Measurements from ENCODE around the gene KLHL30.

The KLHL30 gene

DNA sequence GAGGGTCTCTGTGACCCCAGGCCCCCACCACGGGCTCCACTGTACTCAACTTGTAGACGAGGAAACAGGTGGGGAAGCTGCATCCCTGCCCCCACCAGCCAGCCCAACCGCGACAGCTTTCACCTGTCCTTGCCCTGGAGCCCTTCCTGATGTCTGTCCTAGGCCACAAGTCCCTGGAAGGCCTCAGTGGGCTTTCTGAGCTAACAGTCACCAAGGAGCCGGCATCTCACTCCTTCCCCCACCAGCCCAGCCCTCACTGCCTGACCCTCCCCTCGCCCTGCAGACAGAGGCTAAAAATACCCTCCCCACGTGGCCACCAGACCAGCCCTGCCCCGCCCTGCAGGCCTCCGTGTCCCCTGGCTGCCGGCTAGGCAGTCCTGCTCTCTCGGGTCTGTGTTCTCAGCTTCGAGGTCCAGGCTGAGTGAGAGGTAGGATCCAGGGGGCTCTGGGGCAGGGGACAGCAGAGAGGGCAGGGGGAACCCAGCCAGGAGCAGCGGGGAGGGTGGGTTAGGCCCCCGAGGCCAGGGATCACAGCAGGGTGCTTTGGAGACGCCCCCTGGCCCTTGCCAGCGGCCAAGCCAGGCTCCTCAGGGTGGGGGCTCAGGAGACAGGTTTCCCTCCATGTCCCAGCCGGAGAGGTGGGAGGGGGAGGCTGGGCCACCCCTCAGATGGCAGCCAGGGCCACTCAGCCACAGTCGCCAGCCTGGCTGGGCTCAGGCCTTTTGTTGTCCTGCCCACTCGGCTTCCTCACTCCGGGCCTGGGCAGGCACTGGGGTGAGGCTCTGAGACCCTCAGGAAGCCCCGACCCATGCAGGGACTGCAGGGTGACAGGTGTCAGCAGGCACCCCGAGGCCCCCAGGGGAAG is at the start of gene KLHL30:
KLHL30 (plus strand) TSS at position 338 of the 865 bp plus-strand sequence. CDS start 2,087 bp downstream, outside the sequence.
- DNase-seq (ENCODE audit: low spot score): no peak

DNA sequence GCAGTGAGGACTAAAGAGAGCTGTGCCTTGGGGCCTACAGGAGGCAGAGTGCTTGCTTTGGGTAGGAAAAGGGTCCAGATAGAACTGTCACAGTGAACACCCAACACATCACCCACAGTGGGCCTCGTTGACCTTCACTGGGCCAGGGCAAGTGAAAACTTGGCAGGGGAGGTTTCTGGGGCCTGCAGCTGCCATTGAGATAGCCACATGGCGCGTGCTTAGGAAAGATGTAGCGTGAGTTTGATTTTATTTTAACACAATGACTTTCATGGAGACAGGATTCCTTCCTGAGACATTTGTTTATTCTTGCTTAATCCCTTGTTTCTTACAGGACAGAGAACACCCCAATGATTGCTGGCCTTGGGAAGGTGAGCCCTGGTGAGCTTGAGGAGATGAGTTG is 47.6 kb upstream of the KLHL30 start:
- no peak for DNase-seq (ENCODE audit: low spot score)

GRCh38 chr2:238091436-238092060 is 46.9 kb upstream of the KLHL30 start:
- no peak for DNase-seq (ENCODE audit: low spot score)

DNA sequence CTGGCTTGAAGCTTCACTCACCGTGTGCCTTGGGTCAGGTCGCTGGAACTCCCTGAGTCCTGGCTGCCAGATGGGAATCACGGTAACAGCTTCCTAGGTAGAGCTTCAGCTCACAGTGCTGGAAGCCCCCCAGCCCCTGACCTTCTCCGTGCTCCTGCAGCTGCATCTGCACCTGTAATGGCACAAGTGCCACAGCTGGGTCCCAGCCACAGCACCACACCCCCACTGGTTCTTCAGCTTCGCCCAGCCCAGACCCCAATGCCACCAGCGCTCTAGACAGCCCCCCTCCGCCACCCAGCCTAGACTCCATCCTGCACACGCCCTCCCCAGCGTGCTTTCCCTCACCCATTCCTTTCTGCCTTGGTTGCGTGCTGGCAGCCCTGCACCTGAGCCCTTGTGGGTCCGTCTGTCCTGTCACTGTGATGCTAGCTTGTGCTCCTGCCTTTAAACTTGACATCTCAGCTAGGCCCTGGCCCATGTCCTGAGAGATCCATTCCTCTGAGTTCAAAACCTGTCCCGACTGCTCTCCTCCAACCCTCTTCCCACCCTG is 45.9 kb upstream of the KLHL30 start:
- no peak for DNase-seq (ENCODE audit: low spot score)

DNA sequence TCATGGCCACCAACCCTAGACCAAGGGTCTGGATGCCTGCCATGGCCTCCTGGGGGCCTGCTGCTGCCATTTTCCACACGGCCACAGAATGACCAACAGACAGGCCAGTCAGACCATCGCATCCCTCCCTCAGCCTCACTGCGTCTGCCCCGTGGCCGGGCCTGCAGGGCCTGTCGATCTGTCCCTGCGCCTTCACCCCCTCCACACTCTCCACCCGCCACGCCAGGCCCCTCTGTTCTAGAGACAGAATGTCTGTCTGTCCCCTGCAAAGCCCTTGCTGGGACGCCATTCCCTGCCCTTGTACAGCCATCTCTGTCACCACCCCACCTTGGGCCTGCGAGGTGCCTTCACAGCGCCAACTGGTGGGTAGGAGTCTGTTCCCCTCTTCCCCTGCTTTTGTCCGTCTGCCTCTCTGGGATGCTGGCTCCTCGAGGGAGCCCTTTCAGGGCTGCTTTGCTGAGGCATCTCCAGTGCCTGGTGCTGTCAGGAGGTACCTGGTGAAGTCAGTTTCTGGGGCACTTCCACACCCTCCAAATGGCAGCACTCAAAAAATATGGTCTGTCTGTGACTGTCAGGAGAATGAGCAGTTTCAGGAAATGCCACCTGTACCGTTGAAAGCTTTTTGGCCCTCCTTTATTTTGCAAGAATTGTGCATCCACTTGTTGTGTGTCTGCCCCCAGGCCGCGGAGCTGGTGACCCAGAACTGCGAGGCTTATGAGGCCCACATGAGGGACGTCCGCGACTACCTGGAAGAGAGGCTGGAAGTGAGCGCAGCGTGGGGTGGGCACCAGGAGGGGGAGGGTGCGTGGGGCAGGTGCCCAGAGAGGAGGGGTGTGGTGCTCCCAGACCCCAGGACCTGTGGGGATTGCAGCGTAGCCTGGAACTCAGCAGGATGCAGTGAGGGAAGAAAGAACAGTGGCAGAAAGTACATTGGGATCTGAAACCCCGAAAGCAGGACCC is 45.0 kb upstream of the KLHL30 start:
- no peak for DNase-seq (ENCODE audit: low spot score)

DNA sequence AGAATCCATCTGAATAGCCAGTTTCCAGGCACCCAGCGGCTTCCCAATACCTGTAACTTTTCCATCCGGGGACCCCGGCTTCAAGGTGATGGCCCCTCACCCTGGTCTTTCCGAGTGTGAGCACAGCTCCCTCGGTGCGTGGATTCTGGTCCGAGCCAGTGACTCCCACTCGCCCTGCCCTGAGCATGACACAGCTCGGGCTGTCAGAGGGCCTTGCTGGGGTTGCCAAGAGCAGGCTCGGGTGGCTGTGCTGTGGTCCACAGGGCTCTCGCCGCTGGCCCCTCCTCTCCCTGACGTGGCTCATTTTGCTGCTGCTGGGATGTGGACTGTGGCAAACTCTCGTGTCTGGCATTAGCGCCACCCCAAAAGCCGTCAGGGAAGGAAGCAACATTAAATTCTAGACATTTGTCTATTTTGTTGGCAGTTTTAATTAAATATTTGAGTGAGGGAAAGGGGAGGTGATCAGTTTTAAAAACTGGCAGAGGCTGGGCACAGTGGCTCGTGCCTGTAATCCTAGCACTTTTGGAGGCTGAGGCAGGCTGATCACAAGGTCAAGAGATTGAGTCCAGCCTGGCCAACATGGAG is 43.9 kb upstream of the KLHL30 start:
- no peak for DNase-seq (ENCODE audit: low spot score)

DNA sequence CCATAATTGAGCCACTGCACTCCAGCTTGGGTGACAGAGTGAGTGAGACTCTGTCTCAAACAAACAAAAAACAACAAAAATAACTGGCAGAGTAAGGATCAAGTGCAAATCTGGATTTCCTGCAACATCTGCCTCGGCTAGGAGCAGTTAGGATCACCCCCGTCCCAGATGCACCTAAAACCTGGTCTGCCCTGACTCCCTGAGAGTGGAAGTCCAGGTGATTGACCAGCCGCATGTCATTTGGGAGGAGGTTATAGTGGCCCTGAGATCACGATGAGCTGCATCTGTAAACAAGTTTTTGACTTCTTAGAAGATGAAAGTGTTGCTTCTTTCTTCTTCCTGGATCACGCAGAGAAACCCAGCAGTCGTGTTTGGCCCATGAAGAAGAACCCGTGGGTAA is 43.3 kb upstream of the KLHL30 start:
- no peak for DNase-seq (ENCODE audit: low spot score)

GRCh38 chr2:238096311-238097011 is 42.0 kb upstream of the KLHL30 start:
- no peak for DNase-seq (ENCODE audit: low spot score)

DNA sequence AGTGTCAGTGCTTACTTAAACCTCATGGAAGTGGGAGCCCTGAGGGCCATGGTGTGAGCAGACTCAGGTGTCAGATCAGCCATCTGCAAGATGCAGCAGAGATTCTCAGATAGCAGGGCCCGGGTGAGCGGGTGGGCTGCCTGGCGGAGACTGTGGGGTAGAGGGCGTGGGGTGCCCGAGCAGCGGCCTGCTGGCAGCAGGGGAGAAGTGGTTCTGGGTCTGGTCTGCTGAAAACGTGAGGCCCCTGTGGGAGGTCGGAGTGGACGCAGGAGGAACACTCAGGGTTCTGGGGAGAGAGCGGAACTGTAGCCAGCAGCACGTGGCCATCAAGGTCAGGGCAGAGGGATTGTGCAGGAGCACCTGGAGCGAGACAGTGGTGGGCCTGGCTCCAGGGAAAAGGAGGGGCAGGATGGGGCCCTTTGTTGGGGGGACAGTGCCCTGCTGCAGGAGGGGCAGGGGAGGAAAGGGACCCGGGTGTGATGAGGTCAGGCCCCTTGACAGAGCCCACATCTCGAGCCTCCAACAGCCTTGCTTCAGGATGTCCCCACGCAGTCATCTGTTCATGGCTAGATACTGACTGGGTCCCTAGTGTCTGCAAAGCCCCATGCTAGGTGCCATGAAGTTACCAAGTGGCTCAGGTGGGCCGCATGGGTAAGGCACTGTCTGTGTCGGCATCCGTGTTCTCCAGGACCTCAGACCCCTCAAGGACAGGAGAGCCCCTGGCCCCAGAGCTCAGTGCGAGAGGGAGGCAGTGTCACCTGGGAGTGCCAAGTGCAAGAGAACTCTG is 41.1 kb upstream of the KLHL30 start:
- DNase-seq (ENCODE audit: low spot score): no peak

- no peak for DNase-seq (ENCODE audit: low spot score)
These were observed 40.2 kb upstream of the KLHL30 start for GRCh38 chr2:238097988-238098871.

DNA sequence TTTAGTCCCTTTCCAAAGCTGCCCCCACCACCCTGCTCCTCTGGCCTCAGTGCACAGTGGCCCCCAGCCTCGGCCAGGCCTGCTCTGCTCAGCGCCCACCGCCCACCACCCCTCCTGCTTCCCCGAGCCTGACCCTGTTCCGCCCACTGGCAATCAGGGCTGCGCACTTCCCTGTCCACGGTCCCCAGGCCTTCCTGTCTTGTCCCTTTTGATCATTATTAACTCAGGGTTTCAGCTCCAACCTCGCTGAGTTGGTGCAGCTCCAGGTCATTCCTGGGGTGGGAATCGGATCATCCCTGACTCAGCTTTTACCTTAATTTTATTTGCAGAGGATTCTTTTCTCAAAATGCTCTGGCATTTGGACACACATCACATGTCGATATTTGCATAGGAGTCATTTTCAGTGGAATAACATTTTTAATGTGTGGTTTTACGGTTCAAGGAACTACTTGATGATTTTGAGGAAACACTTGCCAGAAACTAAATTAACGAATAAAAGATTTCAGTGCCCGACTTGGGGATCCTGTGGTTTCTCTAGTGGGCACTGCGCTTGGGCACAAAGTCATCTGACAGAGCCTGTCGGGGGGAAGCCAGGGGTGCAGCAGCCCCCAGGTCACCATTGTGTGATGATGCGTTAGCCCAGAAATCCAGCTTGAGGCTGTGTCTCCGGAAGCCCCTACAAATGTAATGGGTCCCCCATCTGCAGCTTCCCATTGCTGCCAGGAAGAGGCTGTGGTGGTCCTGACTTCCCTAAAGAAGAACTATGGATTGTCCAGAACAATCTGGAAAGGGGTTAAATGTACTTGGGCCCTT is 39.4 kb upstream of the KLHL30 start:
- no peak for DNase-seq (ENCODE audit: low spot score)

DNA sequence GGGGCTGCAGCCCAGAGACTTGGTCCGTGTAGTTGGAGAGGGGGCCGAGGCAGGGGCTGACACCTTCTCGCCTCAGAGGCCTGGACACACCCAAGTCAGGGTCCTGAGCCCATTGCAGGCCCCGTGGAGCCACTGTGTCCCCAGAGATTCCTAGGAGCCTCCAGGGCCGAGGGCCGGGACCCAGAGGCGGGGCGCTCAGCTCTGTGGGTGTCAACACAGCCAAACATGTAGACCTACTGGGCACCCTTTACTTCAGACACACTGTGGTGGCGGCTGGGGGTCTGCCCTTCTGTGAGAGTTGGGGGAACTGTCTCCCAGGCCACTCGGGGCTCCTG is 38.8 kb upstream of the KLHL30 start:
- DNase-seq (ENCODE audit: low spot score): no peak

DNA sequence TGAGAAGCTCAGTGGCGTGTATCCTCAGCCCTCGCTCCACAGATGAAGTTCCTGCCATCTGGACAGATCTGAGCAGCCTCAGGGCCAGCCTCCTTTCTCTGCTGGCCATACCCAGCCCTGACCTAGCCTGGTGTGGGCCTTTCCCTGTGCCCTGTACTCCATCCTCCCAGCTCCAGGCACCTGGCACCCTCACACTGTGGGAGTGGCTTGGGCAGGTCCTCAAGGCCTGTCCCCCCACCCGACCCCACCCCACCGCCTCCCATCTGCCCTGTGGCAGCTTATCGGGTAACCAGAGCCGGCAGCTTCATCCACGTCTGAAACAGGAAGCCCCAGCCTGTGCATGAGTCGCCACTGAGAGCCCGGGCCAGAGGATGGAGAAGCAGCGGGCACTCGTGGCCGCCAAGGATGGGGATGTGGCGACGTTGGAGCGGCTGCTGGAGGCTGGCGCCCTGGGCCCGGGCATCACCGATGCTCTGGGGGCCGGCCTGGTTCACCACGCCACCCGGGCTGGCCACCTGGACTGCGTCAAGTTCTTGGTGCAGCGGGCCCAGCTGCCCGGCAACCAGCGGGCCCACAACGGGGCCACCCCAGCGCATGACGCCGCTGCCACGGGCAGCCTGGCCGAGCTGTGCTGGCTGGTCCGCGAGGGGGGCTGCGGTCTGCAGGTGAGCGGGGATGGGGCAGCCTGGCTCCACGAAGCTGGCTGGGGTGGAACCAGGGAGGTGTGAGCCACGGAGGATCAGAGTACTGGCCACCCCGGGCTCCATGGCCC is 38.2 kb upstream of the KLHL30 start, which contains the start of gene ESPNL:
ESPNL (plus strand) TSS at position 292 of the 772 bp plus-strand sequence; CDS start at position 372, 80 bp downstream.
- DNase-seq (ENCODE audit: low spot score): no peak

GRCh38 chr2:238100821-238101771 is 37.4 kb upstream of the KLHL30 start:
- DNase-seq (ENCODE audit: low spot score): no peak

DNA sequence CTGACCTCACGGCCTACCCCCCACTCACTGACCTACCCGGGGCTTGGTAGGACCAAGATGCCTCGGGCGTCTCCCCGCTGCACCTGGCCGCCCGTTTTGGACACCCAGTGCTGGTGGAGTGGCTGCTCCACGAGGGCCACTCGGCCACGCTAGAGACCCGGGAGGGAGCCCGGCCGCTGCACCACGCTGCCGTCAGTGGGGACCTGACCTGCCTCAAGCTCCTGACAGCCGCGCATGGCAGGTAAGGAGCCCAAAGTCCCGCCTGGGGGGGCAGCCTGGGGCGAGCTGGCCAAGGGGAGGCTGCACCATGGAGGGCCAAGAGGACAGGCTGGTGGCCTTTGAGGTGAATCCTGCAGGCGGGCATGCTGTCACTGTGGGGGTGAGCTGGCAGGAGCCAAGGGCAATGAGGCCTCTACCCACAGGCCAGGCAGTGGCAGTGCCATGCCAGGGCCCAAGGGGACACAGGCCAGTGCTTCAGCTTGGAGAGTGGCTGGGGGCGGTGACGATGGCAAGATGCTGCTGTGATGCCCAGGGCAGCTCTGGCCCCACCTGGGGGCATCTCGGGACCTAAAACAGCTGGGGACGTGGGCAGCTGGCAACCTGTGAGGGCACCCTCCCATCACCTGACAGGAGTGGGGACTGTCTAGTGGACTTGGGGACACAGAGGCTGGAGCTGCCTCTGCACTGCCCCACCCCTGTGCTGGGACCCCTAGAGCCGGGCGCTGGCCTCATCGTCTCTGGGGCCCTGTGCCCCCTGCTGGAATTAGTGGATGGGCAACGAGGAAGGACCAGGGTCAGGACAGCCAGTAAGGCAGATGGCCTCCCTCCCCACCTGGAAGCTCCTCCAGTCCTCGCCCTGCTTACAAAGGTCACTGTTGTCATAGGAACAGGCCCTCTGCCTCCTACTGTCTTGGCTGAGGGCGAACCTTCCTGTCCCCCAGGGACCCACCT is 36.3 kb upstream of the KLHL30 start:
- no peak for DNase-seq (ENCODE audit: low spot score)
